Esophagus (tissue), 2 donors: Measurements from ENCODE around the gene MICAL3. TPM values are rescaled to one million over a fixed set of nuclear protein-coding genes. Genes with fewer than 3 reads are reported as not detected.
"Not testable (repeated sequence)": the region's sequence is repeated elsewhere in the genome, so short reads cannot be mapped to it uniquely, and the experiment has no call there.

Source experiments
- H3K27ac ChIP-seq, 2 donors: one replicate each; pipeline ENCODE4 v1.5.1; 2013; ENCODE audit warnings: low read depth in 2 of 2, mild to moderate bottlenecking in 2 of 2, inconsistent platforms in 1 of 2, low read length in 1 of 2, moderate library complexity in 1 of 2
- H3K27me3 ChIP-seq, 2 donors: one replicate each; pipeline ENCODE4 v1.6.1; 2013; ENCODE audit warnings: low read length in 2 of 2, control low read depth in 1 of 2, mild to moderate bottlenecking in 1 of 2; ENCODE audit not compliant: insufficient read depth in 2 of 2, control insufficient read depth in 1 of 2
- H3K36me3 ChIP-seq, 2 donors: one replicate each; pipeline ENCODE4 v1.6.1; 2013; ENCODE audit warnings: low read length in 1 of 2; ENCODE audit not compliant: control insufficient read depth in 2 of 2, insufficient read depth in 2 of 2
- H3K4me1 ChIP-seq, 2 donors: one replicate each; pipeline ENCODE4 v1.6.1; 2013; ENCODE audit warnings: low read length in 1 of 2; ENCODE audit not compliant: control insufficient read depth in 2 of 2, insufficient read depth in 2 of 2
- H3K4me3 ChIP-seq, 2 donors: one replicate each; pipeline ENCODE4 v1.5.1; 2013; ENCODE audit warnings: low read length in 2 of 2, mild to moderate bottlenecking in 2 of 2, low read depth in 1 of 2, moderate library complexity in 1 of 2
- H3K9me3 ChIP-seq, 2 donors: one replicate each; pipeline ENCODE4 v1.6.1; 2013; ENCODE audit warnings: mild to moderate bottlenecking in 2 of 2, low read depth in 1 of 2, low read length in 1 of 2, moderate library complexity in 1 of 2; ENCODE audit not compliant: control insufficient read depth in 2 of 2, insufficient read depth in 1 of 2
- WGBS, 2 donors: extraction: QIAGEN DNeasy Blood & Tissue Kit; methylation state at CpG; one replicate each; pipeline ENCODE4 v1.1.7; 2013; 5-methylcytosine and 5-hydroxymethylcytosine counted together
- polyA plus RNA-seq, 2 donors: library from polyadenylated mRNA; stranded (reverse); fragments of 200-250 nt; gene quantifications; one replicate each; pipeline ENCODE4 v1.2.3, GENCODE V29; 2013
- donor health status: healthy with polysubstance abuse.
- donor health status: Bipolar disorder and iron deficiency.

MICAL3 gene
- polyA plus RNA-seq, 2 donors = 6.2 to 13.3 TPM

DNA sequence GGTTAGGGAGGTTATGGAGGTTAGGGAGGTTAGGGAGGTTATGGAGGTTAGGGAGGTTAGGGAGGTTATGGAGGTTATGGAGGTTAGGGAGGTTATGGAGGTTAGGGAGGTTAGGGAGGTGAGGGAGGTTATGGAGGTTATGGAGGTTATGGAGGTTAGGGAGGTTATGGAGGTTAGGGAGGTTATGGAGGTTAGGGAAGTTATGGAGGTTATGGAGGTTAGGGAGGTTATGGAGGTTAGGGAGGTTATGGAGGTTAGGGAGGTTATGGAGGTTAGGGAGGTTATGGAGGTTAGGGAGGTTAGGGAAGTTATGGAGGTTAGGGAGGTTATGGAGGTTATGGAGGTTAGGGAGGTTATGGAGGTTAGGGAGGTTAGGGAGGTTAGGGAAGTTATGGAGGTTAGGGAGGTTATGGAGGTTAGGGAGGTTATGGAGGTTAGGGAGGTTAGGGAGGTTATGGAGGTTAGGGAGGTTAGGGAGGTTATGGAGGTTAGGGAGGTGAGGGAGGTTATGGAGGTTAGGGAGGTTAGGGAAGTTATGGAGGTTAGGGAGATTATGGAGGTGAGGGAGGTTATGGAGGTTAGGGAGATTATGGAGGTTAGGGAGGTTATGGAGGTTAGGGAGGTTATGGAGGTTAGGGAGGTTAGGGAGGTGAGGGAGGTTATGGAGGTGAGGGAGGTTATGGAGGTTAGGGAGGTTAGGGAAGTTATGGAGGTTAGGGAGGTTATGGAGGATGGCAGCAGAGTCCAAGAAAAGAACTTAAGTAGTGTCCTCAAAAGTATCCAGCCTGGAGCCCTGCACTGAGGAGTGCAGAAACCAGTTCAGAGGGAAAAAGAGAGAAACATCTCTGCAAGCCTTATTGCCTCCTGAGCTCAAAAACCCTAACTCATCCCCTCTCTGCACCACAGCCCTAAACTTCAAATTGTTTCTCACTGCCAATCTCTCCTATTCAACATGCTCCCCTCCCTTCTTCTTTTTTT lies 147.2 kb downstream of the MICAL3 start:
- not testable (repeated sequence) for H3K4me3 ChIP-seq, H3K27ac ChIP-seq, H3K4me1 ChIP-seq, H3K9me3 ChIP-seq, H3K27me3 ChIP-seq
- peaks cover 0 to 28% of the 10 kb centered on the region in 2 donors for H3K36me3 ChIP-seq

DNA sequence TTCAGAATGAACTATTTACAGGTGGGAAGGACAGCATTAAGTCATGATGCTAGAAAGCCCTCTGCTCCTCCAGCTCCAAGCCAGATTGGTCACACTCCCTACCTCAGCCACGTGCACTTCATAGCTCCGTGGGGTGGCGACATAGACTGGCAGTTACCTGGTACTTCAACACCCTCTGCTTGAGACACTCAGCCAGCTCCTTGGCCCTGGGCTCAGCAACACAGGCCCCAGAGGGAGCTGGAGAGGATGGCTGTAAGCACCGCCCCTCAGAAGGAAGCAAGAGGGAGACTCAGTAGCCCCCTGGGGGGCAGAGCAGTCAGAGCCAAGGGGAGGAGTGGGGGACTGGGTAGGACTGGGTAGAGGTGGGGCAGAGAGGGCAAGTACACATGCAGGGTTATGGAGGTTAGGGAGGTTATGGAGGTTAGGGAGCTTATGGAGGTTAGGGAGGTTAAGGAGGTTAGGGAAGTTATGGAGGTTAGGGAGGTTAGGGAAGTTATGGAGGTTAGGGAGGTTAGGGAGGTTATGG lies 148.0 kb downstream of the MICAL3 start:
- Histone ChIP-seq H3K4me1 (peaks cover 0 to 7% of the 10 kb centered on the region in 2 donors), H3K36me3 (peaks cover 7 to 36% of the 10 kb centered on the region in 2 donors), H3K9me3 (no peaks in the 10 kb centered on the region), H3K27ac (no peak overlapping the region), H3K4me3 (no peak overlapping the region), H3K27me3 (no peaks in the 10 kb centered on the region)
- 60 to 61% methylated on average over 4 of the region's 4 CpGs for WGBS, 2 donors

DNA sequence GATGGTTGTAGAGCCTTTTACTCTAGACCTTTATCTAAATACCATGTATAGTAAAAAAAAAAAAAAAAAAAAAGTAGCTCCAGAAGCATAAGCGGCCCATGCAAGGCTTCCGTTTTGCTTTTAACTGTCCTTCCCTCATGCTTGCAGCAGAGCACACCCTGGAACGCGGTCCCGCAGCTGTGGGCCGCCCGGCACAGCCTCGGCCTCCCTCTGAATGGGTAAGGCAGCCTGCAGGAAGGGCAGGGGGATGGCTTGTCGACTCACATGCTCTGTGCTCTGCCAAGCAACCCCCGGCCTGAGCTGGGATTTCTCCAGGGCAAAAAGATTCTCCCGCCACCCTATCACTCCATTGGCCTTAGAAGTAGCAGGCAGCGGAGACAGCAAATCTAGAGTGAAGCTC lies 148.7 kb downstream of the MICAL3 start:
- no peaks in the 10 kb centered on the region for H3K9me3 ChIP-seq
- WGBS, 2 donors = 85 to 86% methylated on average over 12 of the region's 12 CpGs
- no peaks in the 10 kb centered on the region for H3K27me3 ChIP-seq

DNA sequence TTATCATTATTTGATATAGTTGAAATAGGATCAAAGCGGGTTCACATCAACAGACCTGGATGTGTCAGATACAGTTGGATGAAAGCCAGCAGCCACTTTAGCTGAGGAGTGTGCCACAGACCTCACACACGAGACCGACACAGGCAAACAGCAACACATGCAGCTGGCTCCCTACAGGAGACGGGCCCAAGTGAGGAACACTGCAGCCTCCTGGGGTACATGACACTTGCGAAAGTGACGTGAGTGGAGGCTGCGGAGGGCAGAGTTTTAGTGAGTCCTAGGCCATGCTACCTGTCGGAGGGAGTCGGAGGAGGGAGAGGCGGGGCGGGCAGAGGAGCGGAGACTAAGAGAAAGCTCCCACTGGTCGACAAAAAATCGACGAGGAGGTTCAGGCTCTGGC lies 149.2 kb downstream of the MICAL3 start:
- WGBS, 2 donors = 94 to 96% methylated on average over 15 of the region's 15 CpGs
- Histone ChIP-seq H3K9me3 (no peaks in the 10 kb centered on the region), H3K4me1 (peaks cover 0 to 7% of the 10 kb centered on the region in 2 donors), H3K4me3 (no peak overlapping the region), H3K36me3 (peaks cover 7 to 33% of the 10 kb centered on the region in 2 donors), H3K27ac (no peak overlapping the region), H3K27me3 (no peaks in the 10 kb centered on the region)

More for the DNA sequence above, 148.7 kb downstream of the MICAL3 start:
- peaks cover 0 to 7% of the 10 kb centered on the region in 2 donors for H3K4me1 ChIP-seq
- H3K27ac ChIP-seq = no peak overlapping the region
- no peak overlapping the region for H3K4me3 ChIP-seq
- peaks cover 7 to 33% of the 10 kb centered on the region in 2 donors for H3K36me3 ChIP-seq

DNA sequence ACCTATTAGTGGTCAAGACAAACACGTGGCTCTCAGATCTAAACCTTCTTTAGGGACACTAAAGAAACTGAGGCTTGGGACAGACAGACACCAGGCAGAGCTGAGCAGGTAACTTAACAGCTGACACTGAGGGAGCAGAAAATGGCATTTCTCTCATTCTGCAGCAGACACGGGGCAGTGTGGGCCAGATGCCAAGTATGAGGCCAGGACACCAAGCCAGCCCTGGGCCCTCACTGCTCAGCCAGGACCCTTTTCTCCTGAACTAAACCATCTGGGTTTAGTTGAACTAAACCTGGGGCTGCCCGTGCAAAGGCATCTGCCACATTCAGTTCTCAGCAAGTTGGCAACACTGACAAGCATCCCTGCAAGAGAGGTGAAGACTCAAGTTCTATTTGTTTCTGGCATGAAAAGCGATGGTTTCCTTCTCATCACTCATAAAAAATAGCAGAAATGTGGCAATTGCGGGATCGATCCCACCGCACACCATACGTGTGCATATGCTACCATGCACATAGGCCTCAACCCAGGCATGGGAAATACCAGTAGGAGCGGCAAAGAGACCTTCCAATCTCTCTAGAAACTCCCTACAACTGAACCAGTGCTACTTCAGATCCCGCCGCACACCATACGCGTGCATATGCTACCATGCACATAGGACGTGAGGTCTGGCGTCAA lies 150.0 kb downstream of the MICAL3 start:
- H3K27me3 ChIP-seq = no peaks in the 10 kb centered on the region
- H3K4me3 ChIP-seq = no peak overlapping the region
- H3K4me1 ChIP-seq = peaks cover 0 to 10% of the 10 kb centered on the region in 2 donors
- 91 to 92% methylated on average over 15 of the region's 15 CpGs for WGBS, 2 donors
- no peak overlapping the region for H3K27ac ChIP-seq
- no peaks in the 10 kb centered on the region for H3K9me3 ChIP-seq
- peaks cover 7 to 30% of the 10 kb centered on the region in 2 donors for H3K36me3 ChIP-seq

DNA sequence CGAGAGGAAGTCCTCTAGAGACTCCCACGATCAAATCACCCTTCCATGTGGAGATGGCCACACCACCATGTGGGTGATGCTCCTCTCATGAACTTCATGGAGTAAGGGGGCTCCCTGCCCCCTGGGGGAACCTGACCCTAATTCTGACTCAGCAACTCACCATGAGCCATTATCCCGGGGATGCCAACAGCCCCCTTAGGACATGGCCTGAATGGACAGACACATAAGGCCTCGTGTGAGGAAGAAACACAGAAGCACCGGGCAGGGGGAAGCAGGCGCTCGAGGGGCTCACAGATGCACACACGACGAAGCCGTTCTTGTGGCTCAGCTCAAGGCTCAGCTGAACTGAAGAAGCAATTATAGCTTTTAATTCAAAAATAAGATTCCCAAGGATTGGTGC lies 150.6 kb downstream of the MICAL3 start:
- WGBS, 2 donors = 94 to 95% methylated on average over 10 of the region's 10 CpGs
- peaks cover 7 to 31% of the 10 kb centered on the region in 2 donors for H3K36me3 ChIP-seq
- no peaks in the 10 kb centered on the region for H3K9me3 ChIP-seq
- peaks cover 0 to 10% of the 10 kb centered on the region in 2 donors for H3K4me1 ChIP-seq
- no peak overlapping the region for H3K4me3 ChIP-seq
- H3K27me3 ChIP-seq = no peaks in the 10 kb centered on the region
- no peak overlapping the region for H3K27ac ChIP-seq

DNA sequence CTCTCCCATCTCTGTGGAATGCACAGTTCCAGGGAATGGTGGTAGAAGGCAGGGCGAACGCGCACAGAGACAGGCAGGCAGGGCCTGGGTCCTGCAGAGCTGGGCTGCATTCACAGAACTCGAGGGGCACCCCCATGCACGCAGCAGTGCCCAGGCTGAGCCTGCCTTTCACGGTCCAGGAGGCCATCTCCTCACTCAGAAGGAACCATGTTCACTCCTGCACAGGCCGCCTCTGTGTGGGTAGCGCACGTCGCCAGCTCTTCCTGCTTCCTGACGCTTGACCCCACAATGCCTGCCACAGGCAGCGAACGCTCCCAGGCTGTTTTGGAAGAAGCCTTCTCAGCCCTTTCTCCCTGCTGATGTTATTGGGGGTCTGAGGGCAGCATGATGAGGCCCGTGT lies 151.2 kb downstream of the MICAL3 start:
- Histone ChIP-seq H3K27ac (no peak overlapping the region), H3K9me3 (no peaks in the 10 kb centered on the region), H3K4me3 (no peak overlapping the region), H3K27me3 (no peaks in the 10 kb centered on the region), H3K4me1 (peaks cover 0 to 10% of the 10 kb centered on the region in 2 donors), H3K36me3 (peaks cover 7 to 37% of the 10 kb centered on the region in 2 donors)
- 92 to 94% methylated on average over 14 of the region's 14 CpGs for WGBS, 2 donors

DNA sequence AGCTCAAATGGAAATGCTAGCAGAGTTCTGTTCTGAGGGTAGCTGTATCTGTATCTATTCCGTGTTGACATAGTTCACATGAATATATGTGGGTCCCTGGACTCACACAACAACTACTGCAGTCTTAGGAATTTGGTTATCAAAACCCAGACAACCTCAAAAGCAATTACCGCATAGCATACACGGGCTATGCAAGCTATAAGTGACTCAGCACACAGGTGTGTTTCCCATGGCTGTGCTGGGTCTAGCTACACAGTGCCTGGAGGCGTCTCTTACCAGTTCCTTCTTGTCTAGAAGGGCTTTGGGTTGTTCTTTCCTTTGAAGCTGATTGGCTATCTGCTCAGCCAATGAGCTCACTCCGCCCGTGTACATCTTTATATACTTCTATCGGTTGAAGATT lies 151.9 kb downstream of the MICAL3 start:
- Histone ChIP-seq H3K27me3 (no peaks in the 10 kb centered on the region), H3K9me3 (no peaks in the 10 kb centered on the region), H3K27ac (peak overlapping the region; percentile 41 to 60), H3K4me1 (peaks cover 0 to 10% of the 10 kb centered on the region in 2 donors), H3K4me3 (no peak overlapping the region), H3K36me3 (peaks cover 7 to 37% of the 10 kb centered on the region in 2 donors)
- 57 to 59% methylated on average over 7 of the region's 7 CpGs for WGBS, 2 donors

DNA sequence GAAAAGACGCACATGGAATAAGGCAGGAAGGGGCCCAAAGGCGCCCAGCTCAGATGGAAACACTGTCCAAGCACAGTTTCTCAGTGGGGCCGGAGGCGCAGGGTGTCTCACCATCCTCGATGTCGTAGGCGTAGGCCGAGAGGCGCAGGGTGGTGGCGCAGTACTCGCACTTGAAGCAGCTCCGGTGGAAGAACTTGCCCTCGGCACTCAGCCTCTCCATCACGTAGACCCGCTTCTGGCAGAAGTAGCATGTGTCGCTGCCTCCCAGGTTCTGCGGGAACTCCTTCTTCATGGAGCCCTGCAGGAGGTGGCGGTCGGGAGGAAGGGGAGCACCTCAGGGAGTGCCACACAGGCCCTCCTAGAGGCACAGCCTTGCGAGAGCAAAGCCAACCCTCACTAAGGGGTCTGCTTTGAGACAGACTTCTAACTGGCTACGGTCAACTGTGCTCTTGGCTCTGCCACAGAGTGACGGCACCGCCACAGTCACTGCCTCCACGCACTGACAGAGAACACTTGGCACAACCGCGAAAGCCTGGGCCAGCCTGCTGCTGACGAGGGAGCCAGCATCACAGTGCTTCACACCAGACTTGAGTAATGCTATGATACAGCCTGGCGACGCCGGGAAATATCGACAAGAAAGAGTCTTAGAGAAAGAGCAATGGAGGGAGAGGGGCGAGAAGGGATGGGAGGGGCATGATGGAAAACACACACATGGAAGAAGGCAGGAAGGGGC lies 152.5 kb downstream of the MICAL3 start:
- no peaks in the 10 kb centered on the region for H3K9me3 ChIP-seq
- peak overlapping the region; percentile 41 to 60 for H3K27ac ChIP-seq
- 82 to 87% methylated on average over 32 of the region's 32 CpGs for WGBS, 2 donors

More for the DNA sequence above, 152.5 kb downstream of the MICAL3 start:
- Histone ChIP-seq H3K4me3 (no peak overlapping the region), H3K27me3 (no peaks in the 10 kb centered on the region), H3K36me3 (peaks cover 7 to 37% of the 10 kb centered on the region in 2 donors), H3K4me1 (peaks cover 0 to 10% of the 10 kb centered on the region in 2 donors)
